Measurements from ENCODE around the gene CFAP20.

CFAP20 gene

GRCh38 chr16:58110571-58111301, 18.4 kb downstream of the CFAP20 start:
- Histone ChIP-seq H3K36me3 (ENCODE audit: control insufficient read depth, insufficient read depth, low read length) (peaks cover 31% of the 10 kb centered on the region), H3K9ac (ENCODE audit: low read length) (no peak overlapping the region), H3K27ac (ENCODE audit: low read depth, low read length) (no peak overlapping the region), H3K4me3 (ENCODE audit: low read depth, low read length) (no peak overlapping the region), H3K27me3 (ENCODE audit: control insufficient read depth, insufficient read depth, low read length) (no peaks in the 10 kb centered on the region), H3K9me3 (ENCODE audit: control insufficient read depth, insufficient read depth, low read depth, low read length) (no peaks in the 10 kb centered on the region), H3K4me1 (ENCODE audit: control insufficient read depth, insufficient read depth, low read length) (peaks cover 29% of the 10 kb centered on the region)

GRCh38 chr16:58109881-58110280, 19.3 kb downstream of the CFAP20 start:
- H3K27ac ChIP-seq (ENCODE audit: low read depth, low read length): no peak overlapping the region
- H3K4me3 ChIP-seq (ENCODE audit: low read depth, low read length): no peak overlapping the region
- H3K9ac ChIP-seq (ENCODE audit: low read length): no peak overlapping the region
- no peaks in the 10 kb centered on the region for H3K9me3 ChIP-seq (ENCODE audit: control insufficient read depth, insufficient read depth, low read depth, low read length)
- H3K27me3 ChIP-seq (ENCODE audit: control insufficient read depth, insufficient read depth, low read length): no peaks in the 10 kb centered on the region
- H3K4me1 ChIP-seq (ENCODE audit: control insufficient read depth, insufficient read depth, low read length): peaks cover 29% of the 10 kb centered on the region
- peaks cover 23% of the 10 kb centered on the region for H3K36me3 ChIP-seq (ENCODE audit: control insufficient read depth, insufficient read depth, low read length)

GRCh38 chr16:58109330-58109729, 19.9 kb downstream of the CFAP20 start:
- H3K4me1 ChIP-seq (ENCODE audit: control insufficient read depth, insufficient read depth, low read length): peaks cover 29% of the 10 kb centered on the region
- H3K27ac ChIP-seq (ENCODE audit: low read depth, low read length): no peak overlapping the region
- H3K9me3 ChIP-seq (ENCODE audit: control insufficient read depth, insufficient read depth, low read depth, low read length): no peaks in the 10 kb centered on the region
- H3K4me3 ChIP-seq (ENCODE audit: low read depth, low read length): no peak overlapping the region
- H3K9ac ChIP-seq (ENCODE audit: low read length): no peak overlapping the region
- no peaks in the 10 kb centered on the region for H3K27me3 ChIP-seq (ENCODE audit: control insufficient read depth, insufficient read depth, low read length)
- H3K36me3 ChIP-seq (ENCODE audit: control insufficient read depth, insufficient read depth, low read length): peaks cover 17% of the 10 kb centered on the region

- no peaks in the 10 kb centered on the region for H3K27me3 ChIP-seq (ENCODE audit: control insufficient read depth, insufficient read depth, low read length)
These were observed 21.5 kb downstream of the CFAP20 start for GRCh38 chr16:58107709-58108108.

GRCh38 chr16:58107228-58107627, 22.0 kb downstream of the CFAP20 start:
- H3K4me1 ChIP-seq (ENCODE audit: control insufficient read depth, insufficient read depth, low read length): peaks cover 29% of the 10 kb centered on the region
- no peaks in the 10 kb centered on the region for H3K9me3 ChIP-seq (ENCODE audit: control insufficient read depth, insufficient read depth, low read depth, low read length)
- no peak overlapping the region for H3K9ac ChIP-seq (ENCODE audit: low read length)
- H3K27me3 ChIP-seq (ENCODE audit: control insufficient read depth, insufficient read depth, low read length): no peaks in the 10 kb centered on the region
- H3K36me3 ChIP-seq (ENCODE audit: control insufficient read depth, insufficient read depth, low read length): no peaks in the 10 kb centered on the region
- no peak overlapping the region for H3K27ac ChIP-seq (ENCODE audit: low read depth, low read length)
- no peak overlapping the region for H3K4me3 ChIP-seq (ENCODE audit: low read depth, low read length)

More at GRCh38 chr16:58107709-58108108, 21.5 kb downstream of the CFAP20 start:
- Histone ChIP-seq H3K9me3 (ENCODE audit: control insufficient read depth, insufficient read depth, low read depth, low read length) (no peaks in the 10 kb centered on the region), H3K36me3 (ENCODE audit: control insufficient read depth, insufficient read depth, low read length) (peaks cover 2% of the 10 kb centered on the region; the same call in 1 of the 2 replicates), H3K9ac (ENCODE audit: low read length) (no peak overlapping the region), H3K4me3 (ENCODE audit: low read depth, low read length) (no peak overlapping the region), H3K27ac (ENCODE audit: low read depth, low read length) (no peak overlapping the region), H3K4me1 (ENCODE audit: control insufficient read depth, insufficient read depth, low read length) (peaks cover 29% of the 10 kb centered on the region)

- Histone ChIP-seq H3K4me1 (ENCODE audit: control insufficient read depth, insufficient read depth, low read length) (peaks cover 21% of the 10 kb centered on the region), H3K4me3 (ENCODE audit: low read depth, low read length) (no peak overlapping the region), H3K9ac (ENCODE audit: low read length) (no peak overlapping the region), H3K27me3 (ENCODE audit: control insufficient read depth, insufficient read depth, low read length) (no peaks in the 10 kb centered on the region), H3K27ac (ENCODE audit: low read depth, low read length) (no peak overlapping the region), H3K9me3 (ENCODE audit: control insufficient read depth, insufficient read depth, low read depth, low read length) (no peaks in the 10 kb centered on the region), H3K36me3 (ENCODE audit: control insufficient read depth, insufficient read depth, low read length) (no peaks in the 10 kb centered on the region)
These were observed 23.6 kb downstream of the CFAP20 start for GRCh38 chr16:58105631-58106030.

GRCh38 chr16:58102665-58103392, 26.4 kb downstream of the CFAP20 start:
- H3K36me3 ChIP-seq (ENCODE audit: control insufficient read depth, insufficient read depth, low read length): no peaks in the 10 kb centered on the region
- no peaks in the 10 kb centered on the region for H3K27me3 ChIP-seq (ENCODE audit: control insufficient read depth, insufficient read depth, low read length)
- H3K4me3 ChIP-seq (ENCODE audit: low read depth, low read length): no peak overlapping the region
- no peak overlapping the region for H3K9ac ChIP-seq (ENCODE audit: low read length)
- no peaks in the 10 kb centered on the region for H3K9me3 ChIP-seq (ENCODE audit: control insufficient read depth, insufficient read depth, low read depth, low read length)
- H3K4me1 ChIP-seq (ENCODE audit: control insufficient read depth, insufficient read depth, low read length): peaks cover 8% of the 10 kb centered on the region
- no peak overlapping the region for H3K27ac ChIP-seq (ENCODE audit: low read depth, low read length)

GRCh38 chr16:58099956-58100300, 29.3 kb downstream of the CFAP20 start:
- Histone ChIP-seq H3K27ac (ENCODE audit: low read depth, low read length) (no peak overlapping the region), H3K36me3 (ENCODE audit: control insufficient read depth, insufficient read depth, low read length) (no peaks in the 10 kb centered on the region), H3K27me3 (ENCODE audit: control insufficient read depth, insufficient read depth, low read length) (no peaks in the 10 kb centered on the region), H3K9ac (ENCODE audit: low read length) (no peak overlapping the region), H3K4me1 (ENCODE audit: control insufficient read depth, insufficient read depth, low read length) (peaks cover 8% of the 10 kb centered on the region), H3K4me3 (ENCODE audit: low read depth, low read length) (no peak overlapping the region), H3K9me3 (ENCODE audit: control insufficient read depth, insufficient read depth, low read depth, low read length) (no peaks in the 10 kb centered on the region)

GRCh38 chr16:58099097-58099955, 29.9 kb downstream of the CFAP20 start:
- Histone ChIP-seq H3K27ac (ENCODE audit: low read depth, low read length) (no peak overlapping the region), H3K36me3 (ENCODE audit: control insufficient read depth, insufficient read depth, low read length) (no peaks in the 10 kb centered on the region), H3K4me3 (ENCODE audit: low read depth, low read length) (no peak overlapping the region), H3K9ac (ENCODE audit: low read length) (no peak overlapping the region), H3K27me3 (ENCODE audit: control insufficient read depth, insufficient read depth, low read length) (no peaks in the 10 kb centered on the region), H3K4me1 (ENCODE audit: control insufficient read depth, insufficient read depth, low read length) (peaks cover 8% of the 10 kb centered on the region), H3K9me3 (ENCODE audit: control insufficient read depth, insufficient read depth, low read depth, low read length) (no peaks in the 10 kb centered on the region)

GRCh38 chr16:58098207-58099096, 30.7 kb downstream of the CFAP20 start:
- Histone ChIP-seq H3K27ac (ENCODE audit: low read depth, low read length) (no peak overlapping the region), H3K9ac (ENCODE audit: low read length) (no peak overlapping the region), H3K9me3 (ENCODE audit: control insufficient read depth, insufficient read depth, low read depth, low read length) (no peaks in the 10 kb centered on the region), H3K4me1 (ENCODE audit: control insufficient read depth, insufficient read depth, low read length) (peaks cover 8% of the 10 kb centered on the region), H3K27me3 (ENCODE audit: control insufficient read depth, insufficient read depth, low read length) (no peaks in the 10 kb centered on the region), H3K36me3 (ENCODE audit: control insufficient read depth, insufficient read depth, low read length) (no peaks in the 10 kb centered on the region), H3K4me3 (ENCODE audit: low read depth, low read length) (no peak overlapping the region)
